ENCODE data around the gene CNBP.
"Not testable (repeated sequence)": the region's sequence is repeated elsewhere in the genome, so short reads cannot be mapped to it uniquely, and the experiment has no call there.

- TF ChIP-seq POLR2A, POLR2AphosphoS5 (IDR thresholded peaks at IDR 0.05; ENCODE audit: low read depth, low read length): not testable (repeated sequence)
Measured at GRCh38 chr3:129224387-129224786, 40.7 kb upstream of the CNBP start.
